ENCODE data around the gene FHAD1.

DNA sequence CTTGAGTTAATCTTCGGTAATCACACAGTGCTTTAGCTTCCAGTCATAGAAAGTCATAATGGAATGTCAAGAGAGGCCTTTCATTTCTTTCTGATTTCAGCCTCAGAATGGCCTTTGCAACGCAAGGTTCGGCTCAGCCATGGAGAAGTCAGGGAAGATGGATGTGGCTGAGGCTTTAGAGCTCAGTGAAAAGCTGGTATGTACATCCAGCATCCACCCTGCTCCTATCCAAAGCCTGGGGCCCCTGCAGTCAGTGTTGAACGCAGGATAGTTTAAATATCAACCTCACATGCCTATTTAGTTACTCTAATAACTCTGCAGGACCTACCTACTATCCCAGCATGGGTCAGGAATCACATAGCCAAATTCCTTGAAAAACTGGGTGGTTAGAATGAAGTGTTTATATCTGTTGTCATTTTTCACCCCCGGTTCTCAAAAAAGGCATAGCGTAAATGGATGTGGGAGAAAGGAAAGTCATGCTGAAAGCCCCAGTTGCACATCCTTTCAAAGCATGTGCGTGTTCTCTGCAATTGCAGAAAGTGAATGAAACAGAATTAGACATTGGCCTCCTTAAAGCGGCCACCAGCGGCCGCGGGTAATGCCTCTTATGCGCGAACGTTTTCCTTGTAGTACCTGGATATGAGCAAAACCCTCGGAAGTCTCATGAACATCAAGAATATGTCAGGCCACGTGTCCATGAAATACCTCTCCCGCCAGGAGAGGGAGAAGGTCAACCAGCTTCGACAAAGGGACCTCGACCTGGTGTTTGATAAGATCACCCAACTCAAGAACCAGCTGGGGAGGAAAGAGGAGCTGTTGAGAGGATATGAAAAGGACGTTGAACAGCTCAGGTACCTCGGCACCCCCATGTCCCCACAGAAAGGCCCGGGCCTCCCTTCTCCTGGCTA, 133.8 kb downstream of the FHAD1 start:
- TF ChIP-seq, protein P1, sequence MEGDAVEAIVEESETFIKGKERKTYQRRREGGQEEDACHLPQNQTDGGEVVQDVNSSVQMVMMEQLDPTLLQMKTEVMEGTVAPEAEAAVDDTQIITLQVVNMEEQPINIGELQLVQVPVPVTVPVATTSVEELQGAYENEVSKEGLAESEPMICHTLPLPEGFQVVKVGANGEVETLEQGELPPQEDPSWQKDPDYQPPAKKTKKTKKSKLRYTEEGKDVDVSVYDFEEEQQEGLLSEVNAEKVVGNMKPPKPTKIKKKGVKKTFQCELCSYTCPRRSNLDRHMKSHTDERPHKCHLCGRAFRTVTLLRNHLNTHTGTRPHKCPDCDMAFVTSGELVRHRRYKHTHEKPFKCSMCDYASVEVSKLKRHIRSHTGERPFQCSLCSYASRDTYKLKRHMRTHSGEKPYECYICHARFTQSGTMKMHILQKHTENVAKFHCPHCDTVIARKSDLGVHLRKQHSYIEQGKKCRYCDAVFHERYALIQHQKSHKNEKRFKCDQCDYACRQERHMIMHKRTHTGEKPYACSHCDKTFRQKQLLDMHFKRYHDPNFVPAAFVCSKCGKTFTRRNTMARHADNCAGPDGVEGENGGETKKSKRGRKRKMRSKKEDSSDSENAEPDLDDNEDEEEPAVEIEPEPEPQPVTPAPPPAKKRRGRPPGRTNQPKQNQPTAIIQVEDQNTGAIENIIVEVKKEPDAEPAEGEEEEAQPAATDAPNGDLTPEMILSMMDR (conservative IDR thresholded peaks at IDR 0.05; ENCODE audit: low read length), result no peak
- TF ChIP-seq EZH2phosphoT487 (IDR thresholded peaks at IDR 0.05; ENCODE audit: borderline replicate concordance, low read depth, low read length), result no peak
